HFF-Myc (cell line): ENCODE data around the gene KCNIP1.

Experiments used
- DNase-seq: peaks from one replicate; pipeline ENCODE4 v3.0.0-alpha.2; 2011; ENCODE audit warnings: low read depth; ENCODE audit errors: extremely low read depth
- H3K4me3 ChIP-seq: replicated peaks from 2 replicates; pipeline ENCODE4 v1.5.1; 2011; ENCODE audit warnings: low read depth, mild to moderate bottlenecking, control low read depth, low read length
- CTCF ChIP-seq: IDR thresholded peaks from 2 replicates; pipeline ENCODE4 v1.5.1; 2012; ENCODE audit warnings: mild to moderate bottlenecking, low read depth, low read length, control low read depth; ENCODE audit errors: missing control alignments

KCNIP1 gene

DNA sequence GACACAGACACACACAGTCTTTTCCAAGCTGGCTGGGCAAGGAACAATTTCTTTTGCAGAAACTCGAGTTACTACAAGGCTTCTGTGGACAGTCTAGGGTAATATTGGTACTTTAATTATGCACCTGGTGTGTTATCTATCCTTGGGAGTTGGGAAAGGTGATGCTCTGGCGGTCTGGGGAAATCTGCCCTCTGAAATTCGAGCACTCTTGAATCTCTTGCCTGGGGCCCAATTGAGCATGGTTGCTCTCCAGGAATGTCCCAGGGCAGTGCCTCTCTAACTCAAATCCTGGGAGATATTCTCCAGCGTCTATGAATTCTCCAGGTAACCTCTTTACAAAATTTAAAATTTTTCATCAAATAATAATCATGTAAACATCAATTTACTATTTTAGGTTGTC, 69.3 kb downstream of the KCNIP1 start:
- no peak overlapping the region for H3K4me3 ChIP-seq
- DNase-seq: no peak
- TF ChIP-seq CTCF: no peak

GRCh38 chr5:170573660-170574059, 69.8 kb downstream of the KCNIP1 start:
- no peak for TF ChIP-seq CTCF
- no peak for DNase-seq
- H3K4me3 ChIP-seq: no peak overlapping the region

DNA sequence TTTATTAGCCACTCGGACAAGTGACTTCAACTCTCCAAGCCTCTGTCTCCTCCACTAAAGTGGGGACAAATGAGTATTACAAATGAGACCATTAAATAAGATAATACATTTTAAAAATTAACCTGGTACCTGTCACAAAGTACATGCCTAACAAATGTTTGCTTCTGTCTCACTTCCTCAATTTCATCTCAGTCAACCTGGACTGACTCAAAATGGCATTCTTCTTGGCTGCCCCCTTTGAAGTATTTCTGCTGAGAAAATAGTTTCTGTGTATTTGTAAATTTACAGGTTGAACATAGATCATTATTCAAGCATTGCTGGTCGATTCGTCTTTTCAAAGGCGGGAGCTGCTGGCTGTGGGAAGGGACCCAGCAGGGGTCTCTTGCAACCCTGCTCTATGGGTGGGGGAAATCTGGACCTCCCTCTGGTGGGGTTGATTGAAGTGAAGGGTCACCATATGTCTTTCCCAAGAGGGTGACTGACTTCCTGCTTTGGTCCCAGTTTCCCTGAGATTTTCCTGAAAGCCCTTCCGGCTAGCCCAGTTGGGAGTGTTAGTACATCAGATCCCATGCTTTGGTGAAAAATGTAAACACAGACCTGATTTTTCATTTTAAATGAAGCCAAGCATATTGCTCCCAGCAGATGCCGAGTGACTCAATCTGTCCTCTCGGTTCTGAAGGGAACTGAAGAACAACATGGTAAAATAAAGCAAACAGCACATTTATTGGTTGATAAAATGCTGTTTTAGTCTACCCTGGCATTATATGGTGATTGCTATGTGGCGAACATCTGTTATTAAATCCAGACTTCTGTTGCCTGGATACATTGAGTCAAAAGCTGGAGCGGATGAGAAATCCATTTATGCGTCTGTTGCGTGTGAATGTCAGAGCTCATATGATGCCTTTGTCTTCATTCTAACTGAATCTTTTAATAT, 73.0 kb downstream of the KCNIP1 start:
- H3K4me3 ChIP-seq: no peak overlapping the region
- TF ChIP-seq CTCF: no peak
- no peak for DNase-seq

GRCh38 chr5:170579601-170580000, 75.8 kb downstream of the KCNIP1 start:
- TF ChIP-seq CTCF: no peak
- no peak for DNase-seq

GRCh38 chr5:170581211-170581610, 77.4 kb downstream of the KCNIP1 start:
- no peak for DNase-seq
- TF ChIP-seq CTCF: no peak
- no peak overlapping the region for H3K4me3 ChIP-seq

More at GRCh38 chr5:170579601-170580000, 75.8 kb downstream of the KCNIP1 start:
- H3K4me3 ChIP-seq: no peak overlapping the region

DNA sequence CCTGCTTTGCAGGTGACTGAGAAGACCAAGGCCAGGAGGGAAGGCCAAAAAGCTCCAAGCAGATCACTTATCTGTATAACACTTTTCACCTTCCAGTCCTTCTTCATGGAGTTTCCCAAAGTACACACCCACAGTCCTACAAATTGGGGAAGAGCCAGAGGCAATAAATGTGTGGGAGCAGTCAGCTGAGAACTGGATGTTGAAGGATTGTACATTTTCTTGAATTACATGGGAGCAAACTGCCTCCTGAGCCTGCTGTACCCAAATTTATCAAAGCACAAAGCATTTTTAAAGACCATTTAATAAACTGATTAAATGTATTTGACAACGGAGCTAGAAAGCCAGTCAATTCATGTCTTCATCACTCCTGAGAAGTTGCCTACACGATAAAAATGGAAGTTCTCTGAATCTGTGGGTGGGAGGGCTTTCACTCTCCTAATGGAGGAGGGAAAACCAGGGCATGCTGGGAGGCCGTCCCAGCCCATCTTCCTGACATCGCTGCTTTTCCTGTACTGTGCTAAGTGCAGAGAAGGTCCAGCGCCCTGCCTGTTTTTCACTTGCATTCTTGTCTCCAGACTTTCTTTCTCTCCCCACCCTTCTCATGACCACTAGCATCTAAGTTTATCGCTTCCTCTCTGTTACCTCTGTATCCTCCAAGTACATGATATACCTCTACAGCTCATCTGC, 79.0 kb downstream of the KCNIP1 start:
- no peak overlapping the region for H3K4me3 ChIP-seq
- no peak for DNase-seq
- TF ChIP-seq CTCF: no peak
